Esophagus squamous epithelium (tissue), 4 donors: ENCODE data around the gene NDUFA11.

Experiments used
- CTCF ChIP-seq, 6 experiments: fragments of 450-650 bp in 4 of 6; fragments of 200-600 bp in 2 of 6; sonication (generic) in 2 of 6; IDR thresholded peaks; one replicate each; pipeline ENCODE4 v1.5.1; 2016 to 2019; ENCODE audit warnings: antibody characterized with exemption in 6 of 6, mild to moderate bottlenecking in 4 of 6, moderate library complexity in 4 of 6
- POLR2A ChIP-seq, 4 donors: fragments of 450-650 bp; IDR thresholded peaks; one replicate each; pipeline ENCODE4 v1.6.1; 2017; ENCODE audit warnings: antibody characterized with exemption in 4 of 4, mild to moderate bottlenecking in 4 of 4, moderate library complexity in 3 of 4

GRCh38 chr19:5951338-5951861, 47.8 kb upstream of the NDUFA11 start:
- TF ChIP-seq CTCF (IDR thresholded peaks at IDR 0.05): no peak
- TF ChIP-seq POLR2A (IDR thresholded peaks at IDR 0.05): no peak
